ENCODE data around the gene LGR5. TPM values are rescaled to one million over a fixed set of nuclear protein-coding genes. Genes with fewer than 3 reads are reported as not detected.

LGR5 gene
- total and polyA plus RNA-seq, 2 of the 4 experiments (the other 2 are of a cell fraction): not detected

GRCh38 chr12:71436696-71437095 lies 2.9 kb upstream of the LGR5 start:
- BruUV-seq (replicated peaks): no TSS peak
- Histone ChIP-seq H2AK9ac (replicated peaks; ENCODE audit: low read depth, low read length, poor library complexity) (no peak overlapping the region), H4K8ac (ENCODE audit: low read depth in 2 of 2, low read length in 2 of 2) (no peak overlapping the region), H3K18ac (ENCODE audit: low read depth, low read length) (no peak overlapping the region), H3K56ac (ENCODE audit: extremely low read depth, insufficient read depth, low read length) (no peak overlapping the region), H3K27me3 (ENCODE audit: control insufficient read depth, insufficient read depth, low read length) (peaks cover 31% of the 10 kb centered on the region), H2BK15ac (ENCODE audit: low read depth, low read length) (no peak overlapping the region), H3K23ac (ENCODE audit: low read depth, low read length) (no peak overlapping the region), H4K91ac (ENCODE audit: insufficient read depth, low read depth, low read length) (no peak overlapping the region), H2BK120ac (ENCODE audit: low read depth, low read length) (no peak overlapping the region), H2AFZ (replicated peaks; ENCODE audit: low read length, poor library complexity) (no peak overlapping the region), H2AK5ac (ENCODE audit: low read depth, low read length) (no peak overlapping the region), H4K5ac (ENCODE audit: low read depth, low read length) (no peak overlapping the region), H3K4me2 (ENCODE audit: low read depth, low read length) (no peak overlapping the region), H3K4me1 (ENCODE audit: control insufficient read depth, insufficient read depth, low read length) (no peaks in the 10 kb centered on the region), H3K9ac (ENCODE audit: low read depth, low read length) (no peak overlapping the region), H3K9me1 (ENCODE audit: insufficient read depth, low read length) (no peaks in the 10 kb centered on the region), H3K36me3 (ENCODE audit: control insufficient read depth, insufficient read depth, low read length) (no peaks in the 10 kb centered on the region), H3K9me3 (ENCODE audit: control insufficient read depth, insufficient read depth, low read length) (peaks cover 6% of the 10 kb centered on the region), H2BK20ac (ENCODE audit: low read depth, low read length) (no peak overlapping the region), H4K20me1 (ENCODE audit: insufficient read depth, low read length) (no peaks in the 10 kb centered on the region), H3K4ac (ENCODE audit: low read depth, low read length) (no peak overlapping the region), H3K14ac (replicated peaks; ENCODE audit: low read depth, low read length) (no peak overlapping the region), H3K79me1 (ENCODE audit: low read depth in 1 of 2, low read length in 2 of 2) (no peaks in the 10 kb centered on the region), H2BK5ac (ENCODE audit: low read depth, low read length, poor library complexity, severe bottlenecking) (no peak overlapping the region), H3K4me3 (ENCODE audit: insufficient read depth, low read depth, low read length) (no peak overlapping the region), H3K27ac (ENCODE audit: insufficient read depth, low read length) (no peak overlapping the region)
- intact Hi-C loops (cut with micrococcal nuclease): no loop called here
- in situ Hi-C loops (cut with MboI; ENCODE audit: low sequenced_read_pairs): no loop called here
- CTCF ChIA-PET: no interaction called here
- no peak for DNase-seq
- no peak for TF ChIP-seq BHLHE40 (IDR thresholded peaks at IDR 0.05; ENCODE audit: low read depth, low read length)
- TF ChIP-seq CHD1 (IDR thresholded peaks at IDR 0.05; ENCODE audit: low read depth, low read length): no peak
- no peak for TF ChIP-seq MXI1 (IDR thresholded peaks at IDR 0.05; ENCODE audit: borderline replicate concordance, low read depth, low read length)
- TF ChIP-seq FOS (IDR thresholded peaks at IDR 0.05; ENCODE audit: low read depth, low read length): no peak
- dilution Hi-C loops (cut with HindIII; ENCODE audit: low sequenced_read_pairs, unreplicated experiment): no loop called here
- POLR2A ChIA-PET (ENCODE audit: unreplicated experiment): no interaction called here
- ATAC-seq (ENCODE audit: low read depth): no peak

Measured in IMR-90 (cell line).